ENCODE results near the gene NFKB2. TPM values are rescaled to one million over a fixed set of nuclear protein-coding genes. Genes with fewer than 3 reads are reported as not detected.

NFKB2 gene
- total and polyA plus RNA-seq, 2 donors (not counting 1 experiment from before 2014, with no cell fraction given): 255 to 398 TPM

GRCh38 chr10:102347236-102347828 is 48.2 kb upstream of the NFKB2 start:
- H3K4me1 Mint-ChIP-seq: no peaks in the 10 kb centered on the region
- peaks cover 3% of the 10 kb centered on the region for H3K79me2 ChIP-seq (ENCODE audit: control insufficient read depth, insufficient read depth, low read length)
- no peak overlapping the region for H3K4me3 ChIP-seq (ENCODE audit: control extremely low read depth in 1 of 5, extremely low read depth in 1 of 5, insufficient read depth in 1 of 5, low read depth in 2 of 5, low read length in 4 of 5)
- H3K27ac ChIP-seq (ENCODE audit: low read length in 2 of 2): no peak overlapping the region
- H3K27me3 ChIP-seq (replicated peaks in 1 of 4; ENCODE audit: control extremely low read depth in 1 of 4, control insufficient read depth in 3 of 4, insufficient read depth in 4 of 4, low read length in 3 of 4): no peaks in the 10 kb centered on the region
- CTCF ChIA-PET: interaction anchor here (1.2 to 14.6 kb wide), 4 partner anchors 8 to 116 kb away, joined by 3 to 391 read pairs (median 6); partner anchors contain the start of gene ELOVL3
- no peaks in the 10 kb centered on the region for H3K9me3 Mint-ChIP-seq (ENCODE audit: insufficient read depth)
- H3K4me1 ChIP-seq (ENCODE audit: control insufficient read depth in 2 of 2, insufficient read depth in 2 of 2, low read length in 2 of 2): no peaks in the 10 kb centered on the region
- H2AFZ ChIP-seq (ENCODE audit: insufficient read depth, low read depth, low read length, poor library complexity, severe bottlenecking): no peak overlapping the region
- intact Hi-C loops (cut with micrococcal nuclease): no loop called here
- H3K9me3 ChIP-seq (ENCODE audit: control extremely low read depth in 1 of 3, control insufficient read depth in 2 of 3, insufficient read depth in 1 of 3, low read length in 2 of 3): no peaks in the 10 kb centered on the region
- POLR2A ChIA-PET: interaction anchor here (0.5 kb wide), 1 partner anchor 10 kb away, joined by 12 read pairs; no protein-coding TSS in a partner anchor
- no peak overlapping the region for H3K27ac Mint-ChIP-seq
- TF ChIP-seq, protein P1, sequence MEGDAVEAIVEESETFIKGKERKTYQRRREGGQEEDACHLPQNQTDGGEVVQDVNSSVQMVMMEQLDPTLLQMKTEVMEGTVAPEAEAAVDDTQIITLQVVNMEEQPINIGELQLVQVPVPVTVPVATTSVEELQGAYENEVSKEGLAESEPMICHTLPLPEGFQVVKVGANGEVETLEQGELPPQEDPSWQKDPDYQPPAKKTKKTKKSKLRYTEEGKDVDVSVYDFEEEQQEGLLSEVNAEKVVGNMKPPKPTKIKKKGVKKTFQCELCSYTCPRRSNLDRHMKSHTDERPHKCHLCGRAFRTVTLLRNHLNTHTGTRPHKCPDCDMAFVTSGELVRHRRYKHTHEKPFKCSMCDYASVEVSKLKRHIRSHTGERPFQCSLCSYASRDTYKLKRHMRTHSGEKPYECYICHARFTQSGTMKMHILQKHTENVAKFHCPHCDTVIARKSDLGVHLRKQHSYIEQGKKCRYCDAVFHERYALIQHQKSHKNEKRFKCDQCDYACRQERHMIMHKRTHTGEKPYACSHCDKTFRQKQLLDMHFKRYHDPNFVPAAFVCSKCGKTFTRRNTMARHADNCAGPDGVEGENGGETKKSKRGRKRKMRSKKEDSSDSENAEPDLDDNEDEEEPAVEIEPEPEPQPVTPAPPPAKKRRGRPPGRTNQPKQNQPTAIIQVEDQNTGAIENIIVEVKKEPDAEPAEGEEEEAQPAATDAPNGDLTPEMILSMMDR (IDR thresholded peaks at IDR 0.05): no peak
- no peak for TF ChIP-seq EZH2 (IDR thresholded peaks at IDR 0.05; ENCODE audit: borderline replicate concordance, insufficient read depth, low read depth, low read length, poor library complexity, severe bottlenecking)
- no peak overlapping the region for H3K4me2 ChIP-seq (replicated peaks; ENCODE audit: low read depth, low read length, poor library complexity, severe bottlenecking)
- peaks cover 4 to 46% of the 10 kb centered on the region in 2 experiments for H3K36me3 ChIP-seq (replicated peaks in 1 of 2; ENCODE audit: control extremely low read depth in 1 of 2, control insufficient read depth in 1 of 2, extremely low read depth in 1 of 2, insufficient read depth in 2 of 2, low read length in 1 of 2)
- H4K20me1 ChIP-seq (ENCODE audit: control insufficient read depth, insufficient read depth, low read length, poor library complexity, severe bottlenecking): peaks cover 15% of the 10 kb centered on the region
- no peak for ATAC-seq (ENCODE audit: low read depth)
- 100% methylated on average over 1 of the region's 2 CpGs for WGBS (ENCODE audit: insufficient coverage)
- H3K4me3 Mint-ChIP-seq: no peak overlapping the region
- H3K27me3 Mint-ChIP-seq: no peaks in the 10 kb centered on the region
- no peak for DNase-seq
- no peak overlapping the region for H3K9ac ChIP-seq (ENCODE audit: low read length)

DNA sequence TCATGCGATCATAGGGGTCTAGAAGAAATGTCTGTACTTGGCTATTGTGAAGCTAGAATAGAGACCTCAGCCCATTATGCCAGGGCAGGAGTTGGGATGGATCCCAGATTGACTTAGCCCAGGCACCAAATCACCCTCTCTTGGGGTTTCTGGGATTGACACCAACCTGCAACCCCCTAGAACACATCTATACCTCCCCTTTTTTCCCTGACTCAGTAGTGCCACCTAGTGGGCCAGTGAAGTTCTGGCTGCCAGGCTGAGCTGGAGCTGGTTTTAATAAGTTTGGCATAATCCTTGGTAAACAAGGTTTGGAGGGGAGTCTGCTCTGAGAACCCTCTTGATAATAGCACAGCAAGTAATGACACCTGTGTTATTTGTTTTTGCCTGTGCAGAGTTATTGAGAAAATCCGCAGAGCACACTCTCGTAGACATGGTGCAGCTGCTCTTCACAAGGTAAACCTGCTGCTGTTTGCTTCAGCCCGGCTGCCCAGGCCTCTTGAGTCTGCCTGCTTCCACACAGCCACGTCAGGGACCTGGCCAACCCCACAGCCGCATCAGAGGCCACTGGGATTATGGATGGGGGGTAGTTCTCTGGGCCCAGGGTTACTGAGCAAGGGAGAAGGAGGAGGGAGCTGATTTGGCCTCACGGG is 43.3 kb upstream of the NFKB2 start:
- H3K4me2 ChIP-seq (replicated peaks; ENCODE audit: low read depth, low read length, poor library complexity, severe bottlenecking): no peak overlapping the region
- ATAC-seq (ENCODE audit: low read depth): peak; percentile 56
- Mint-ChIP-seq H3K27me3 (no peaks in the 10 kb centered on the region), H3K9me3 (ENCODE audit: insufficient read depth) (no peaks in the 10 kb centered on the region), H3K4me3 (no peak overlapping the region), H3K27ac (no peak overlapping the region), H3K4me1 (no peaks in the 10 kb centered on the region)
- no peak overlapping the region for H3K27ac ChIP-seq (ENCODE audit: low read length in 2 of 2)
- no peaks in the 10 kb centered on the region for H3K27me3 ChIP-seq (replicated peaks in 1 of 4; ENCODE audit: control extremely low read depth in 1 of 4, control insufficient read depth in 3 of 4, insufficient read depth in 4 of 4, low read length in 3 of 4)
- peaks cover 23% of the 10 kb centered on the region for H4K20me1 ChIP-seq (ENCODE audit: control insufficient read depth, insufficient read depth, low read length, poor library complexity, severe bottlenecking)
- no peak for TF ChIP-seq EZH2 (IDR thresholded peaks at IDR 0.05; ENCODE audit: borderline replicate concordance, insufficient read depth, low read depth, low read length, poor library complexity, severe bottlenecking)
- TF ChIP-seq, protein P1 (IDR thresholded peaks at IDR 0.05): peak; percentile 90
- H2AFZ ChIP-seq (ENCODE audit: insufficient read depth, low read depth, low read length, poor library complexity, severe bottlenecking): no peak overlapping the region
- H3K79me2 ChIP-seq (ENCODE audit: control insufficient read depth, insufficient read depth, low read length): peaks cover 3% of the 10 kb centered on the region
- intact Hi-C loops (cut with micrococcal nuclease): loop anchor here (1.0 kb wide), 3 partner anchors 123 to 183 kb away; no protein-coding TSS in a partner anchor
- CTCF ChIA-PET: interaction anchor here (0.6 to 14.6 kb wide), 40 partner anchors 10 to 292 kb away, joined by 3 to 391 read pairs (median 6); partner anchors contain the start of genes ELOVL3, GBF1, PITX3 and PPRC1
- POLR2A ChIA-PET: interaction anchor here (0.7 to 0.9 kb wide), 2 partner anchors 47 to 122 kb away, joined by 3 read pairs; no protein-coding TSS in a partner anchor
- H3K4me3 ChIP-seq (ENCODE audit: control extremely low read depth in 1 of 5, extremely low read depth in 1 of 5, insufficient read depth in 1 of 5, low read depth in 2 of 5, low read length in 4 of 5): no peak overlapping the region
- H3K9me3 ChIP-seq (ENCODE audit: control extremely low read depth in 1 of 3, control insufficient read depth in 2 of 3, insufficient read depth in 1 of 3, low read length in 2 of 3): no peaks in the 10 kb centered on the region
- DNase-seq: peak; percentile 78
- H3K36me3 ChIP-seq (replicated peaks in 1 of 2; ENCODE audit: control extremely low read depth in 1 of 2, control insufficient read depth in 1 of 2, extremely low read depth in 1 of 2, insufficient read depth in 2 of 2, low read length in 1 of 2): peaks cover 4 to 63% of the 10 kb centered on the region in 2 experiments
- H3K4me1 ChIP-seq (ENCODE audit: control insufficient read depth in 2 of 2, insufficient read depth in 2 of 2, low read length in 2 of 2): no peaks in the 10 kb centered on the region
- H3K9ac ChIP-seq (ENCODE audit: low read length): no peak overlapping the region
- WGBS (ENCODE audit: insufficient coverage): 91% methylated on average over 5 of the region's 7 CpGs
